Suppressor macrophage treated with lipopolysaccharide for 1 hour (primary cell): ENCODE measurements around the gene CCL28.
"Not testable (repeated sequence)": the region's sequence is repeated elsewhere in the genome, so short reads cannot be mapped to it uniquely, and the experiment has no call there.

Experiments
- DNase-seq, 3 donors: peaks; one replicate each; pipeline ENCODE4 v3.0.0-alpha.2; 2020 to 2022

Gene CCL28

GRCh38 chr5:43409809-43410271 is 2.4 kb downstream of the CCL28 start:
- DNase-seq, result peak in 1 of 3 donors; percentile 10

GRCh38 chr5:43402524-43403066 is 9.6 kb downstream of the CCL28 start:
- DNase-seq, result not testable (repeated sequence)

- DNase-seq, result peak in 1 of 3 donors; percentile 3
Observed at GRCh38 chr5:43401827-43402226, 10.4 kb downstream of the CCL28 start.

GRCh38 chr5:43400082-43400481 is 12.1 kb downstream of the CCL28 start:
- DNase-seq, result peak in 1 of 3 donors; percentile 3

GRCh38 chr5:43396762-43397304 is 15.4 kb downstream of the CCL28 start:
- peak; percentile 19 to 52 (median 26) for DNase-seq

GRCh38 chr5:43390471-43390870 is 21.7 kb downstream of the CCL28 start:
- DNase-seq, result peak; percentile 70 to 80 (median 71)

- peak; percentile 91 to 97 (median 95) for DNase-seq
Observed at GRCh38 chr5:43389679-43390329, 22.4 kb downstream of the CCL28 start.

- no peak for DNase-seq
Observed at GRCh38 chr5:43386960-43387362, 25.2 kb downstream of the CCL28 start.

- DNase-seq, result peak; percentile 35 to 65 (median 51)
Observed at GRCh38 chr5:43376496-43377140, 35.6 kb downstream of the CCL28 start.

- DNase-seq, result peak in 2 of 3 donors; percentile 7 to 27
Observed at GRCh38 chr5:43371821-43372220, 40.4 kb downstream of the CCL28 start.

- DNase-seq, result no peak
Observed at GRCh38 chr5:43370352-43370751, 41.8 kb downstream of the CCL28 start.

- no peak for DNase-seq
Observed at GRCh38 chr5:43369651-43370050, 42.5 kb downstream of the CCL28 start.

- peak in 1 of 3 donors; percentile 14 for DNase-seq
Observed at GRCh38 chr5:43367909-43368669, 44.1 kb downstream of the CCL28 start.

GRCh38 chr5:43367453-43367852 is 44.7 kb downstream of the CCL28 start:
- DNase-seq, result no peak

GRCh38 chr5:43366680-43367246 is 45.4 kb downstream of the CCL28 start:
- not testable (repeated sequence) for DNase-seq

- DNase-seq, result not testable (repeated sequence)
Observed at GRCh38 chr5:43365155-43365554, 47.0 kb downstream of the CCL28 start.

- DNase-seq, result no peak
Observed at GRCh38 chr5:43363445-43364152, 48.6 kb downstream of the CCL28 start.

GRCh38 chr5:43362725-43363435 is 49.3 kb downstream of the CCL28 start:
- DNase-seq, result no peak

GRCh38 chr5:43358726-43359125 is 53.5 kb downstream of the CCL28 start:
- no peak for DNase-seq

- DNase-seq, result no peak
Observed at GRCh38 chr5:43358301-43358700, 53.9 kb downstream of the CCL28 start.

GRCh38 chr5:43357878-43358281 is 54.3 kb downstream of the CCL28 start:
- no peak for DNase-seq
